ENCODE data around the gene PDLIM5. TPM values are rescaled to one million over a fixed set of nuclear protein-coding genes. Genes with fewer than 3 reads are reported as not detected.

The PDLIM5 gene
- total and polyA plus RNA-seq, 5 experiments from 2014 or later: 29.1 to 46.3 (median 33.6) TPM

DNA sequence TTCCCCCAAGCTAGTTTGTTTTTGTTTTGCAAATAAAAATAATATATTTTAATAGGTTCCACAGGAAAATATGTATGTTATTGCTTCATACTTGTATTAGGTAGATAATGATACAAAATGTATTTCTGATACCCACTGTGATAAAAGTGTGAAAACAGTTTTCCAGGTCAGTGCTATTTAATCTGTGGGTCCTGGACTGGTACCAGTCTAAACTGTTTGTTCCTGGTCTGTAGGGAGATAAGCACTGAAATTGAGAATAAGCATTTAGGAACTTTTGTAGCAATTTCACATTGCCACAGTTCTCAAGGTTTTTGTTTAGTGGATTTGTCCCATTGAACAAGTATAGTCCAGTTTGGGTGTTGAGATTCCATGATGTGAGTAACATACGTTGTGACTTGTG is 110.5 kb downstream of the PDLIM5 start:
- Mint-ChIP-seq H3K27me3 (no peaks in the 10 kb centered on the region), H3K9me3 (no peaks in the 10 kb centered on the region), H3K4me3 (no peak overlapping the region), H3K36me3 (peaks cover 0 to 6% (median 5%) of the 10 kb centered on the region in 3 donors), H3K4me1 (peaks cover 0 to 5% (median under 1%) of the 10 kb centered on the region in 4 donors), H3K27ac (no peak overlapping the region)
- ATAC-seq (no peak), DNase-seq (no peak)
- POLR2A ChIA-PET: no interaction called here

DNA sequence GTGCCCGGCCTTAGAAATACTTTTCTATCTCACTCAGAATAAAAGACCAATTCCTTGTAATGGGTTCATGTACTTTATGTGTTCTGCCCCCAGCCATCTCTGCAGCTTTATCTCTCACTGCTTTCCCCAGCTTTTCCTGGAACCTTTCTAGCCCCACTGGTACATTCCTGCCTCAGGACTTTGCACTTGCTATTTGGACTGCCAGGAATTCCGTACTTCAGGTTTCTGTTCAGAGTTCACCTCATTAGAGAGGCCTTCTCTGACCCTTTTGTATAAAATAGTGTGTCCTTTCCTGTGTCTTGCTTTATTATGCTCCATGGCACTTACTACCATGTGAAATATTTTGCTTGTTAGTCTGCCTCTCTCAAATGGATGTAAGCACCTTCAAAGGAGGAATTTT is 112.5 kb downstream of the PDLIM5 start:
- POLR2A ChIA-PET: no interaction called here
- no peaks in the 10 kb centered on the region for H3K27me3 Mint-ChIP-seq
- no peak overlapping the region for H3K27ac Mint-ChIP-seq
- no peaks in the 10 kb centered on the region for H3K9me3 Mint-ChIP-seq
- H3K4me3 Mint-ChIP-seq: no peak overlapping the region
- no peak for ATAC-seq
- no peak for DNase-seq
- H3K36me3 Mint-ChIP-seq: peaks cover 0 to 4% (median 3%) of the 10 kb centered on the region in 3 donors
- peaks cover 2 to 9% (median 5%) of the 10 kb centered on the region in 4 donors for H3K4me1 Mint-ChIP-seq

GRCh38 chr4:94566420-94566819 is 114.7 kb downstream of the PDLIM5 start:
- no peaks in the 10 kb centered on the region for H3K36me3 Mint-ChIP-seq
- no peak for DNase-seq
- H3K27ac Mint-ChIP-seq: no peak overlapping the region
- ATAC-seq: no peak
- no peaks in the 10 kb centered on the region for H3K27me3 Mint-ChIP-seq
- H3K9me3 Mint-ChIP-seq: no peaks in the 10 kb centered on the region
- H3K4me1 Mint-ChIP-seq: peaks cover 1 to 9% (median 3%) of the 10 kb centered on the region in 4 donors
- no peak overlapping the region for H3K4me3 Mint-ChIP-seq
- POLR2A ChIA-PET: no interaction called here

GRCh38 chr4:94567811-94568210 is 116.1 kb downstream of the PDLIM5 start:
- Mint-ChIP-seq H3K9me3 (no peaks in the 10 kb centered on the region), H3K4me1 (peaks cover 0 to 9% (median 2%) of the 10 kb centered on the region in 4 donors), H3K36me3 (no peaks in the 10 kb centered on the region), H3K27me3 (no peaks in the 10 kb centered on the region), H3K4me3 (peak overlapping the region in 3 of 10 donors; percentile 35 to 65 (median 46)), H3K27ac (no peak overlapping the region)
- ATAC-seq (no peak), DNase-seq (no peak)
- POLR2A ChIA-PET: no interaction called here

GRCh38 chr4:94570558-94570957 is 118.8 kb downstream of the PDLIM5 start:
- no peaks in the 10 kb centered on the region for H3K9me3 Mint-ChIP-seq
- H3K4me3 Mint-ChIP-seq: no peak overlapping the region
- no peaks in the 10 kb centered on the region for H3K27me3 Mint-ChIP-seq
- no peak for DNase-seq
- peaks cover 0 to 3% (median 2%) of the 10 kb centered on the region in 3 donors for H3K36me3 Mint-ChIP-seq
- ATAC-seq: no peak
- no peak overlapping the region for H3K27ac Mint-ChIP-seq
- POLR2A ChIA-PET: no interaction called here
- H3K4me1 Mint-ChIP-seq: peaks cover 0 to 9% (median 2%) of the 10 kb centered on the region in 4 donors

- Mint-ChIP-seq H3K4me1 (peaks cover 0 to 9% (median 2%) of the 10 kb centered on the region in 4 donors), H3K4me3 (no peak overlapping the region), H3K27ac (no peak overlapping the region), H3K27me3 (no peaks in the 10 kb centered on the region), H3K9me3 (no peaks in the 10 kb centered on the region), H3K36me3 (peaks cover 0 to 9% (median 3%) of the 10 kb centered on the region in 3 donors)
- ATAC-seq (no peak), DNase-seq (no peak)
- POLR2A ChIA-PET: no interaction called here
Measured at GRCh38 chr4:94571298-94571697, 119.6 kb downstream of the PDLIM5 start.

DNA sequence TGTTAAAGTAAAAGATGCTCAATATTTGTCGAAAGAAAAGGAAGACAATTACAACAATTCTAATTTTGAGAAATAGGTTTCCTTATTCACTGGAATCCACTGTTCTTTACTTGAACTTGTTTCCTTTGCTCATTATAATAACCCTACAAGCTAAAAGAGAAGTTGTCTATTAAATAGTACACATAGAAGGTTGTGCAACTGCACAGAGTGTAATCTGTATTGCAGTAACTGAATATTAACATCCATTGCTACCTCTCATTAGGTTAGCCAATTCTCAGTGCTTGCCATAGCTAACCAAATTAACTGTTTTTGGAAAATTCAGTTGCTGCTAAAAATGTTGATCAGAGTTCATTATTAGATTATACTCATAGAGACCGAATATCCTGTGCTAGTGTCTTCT is 120.0 kb downstream of the PDLIM5 start:
- ATAC-seq: no peak
- Mint-ChIP-seq H3K4me1 (peaks cover 0 to 9% (median 2%) of the 10 kb centered on the region in 4 donors), H3K9me3 (no peaks in the 10 kb centered on the region), H3K27ac (no peak overlapping the region), H3K36me3 (peaks cover 0 to 11% (median 3%) of the 10 kb centered on the region in 3 donors), H3K27me3 (no peaks in the 10 kb centered on the region), H3K4me3 (no peak overlapping the region)
- POLR2A ChIA-PET: no interaction called here
- DNase-seq: no peak

DNA sequence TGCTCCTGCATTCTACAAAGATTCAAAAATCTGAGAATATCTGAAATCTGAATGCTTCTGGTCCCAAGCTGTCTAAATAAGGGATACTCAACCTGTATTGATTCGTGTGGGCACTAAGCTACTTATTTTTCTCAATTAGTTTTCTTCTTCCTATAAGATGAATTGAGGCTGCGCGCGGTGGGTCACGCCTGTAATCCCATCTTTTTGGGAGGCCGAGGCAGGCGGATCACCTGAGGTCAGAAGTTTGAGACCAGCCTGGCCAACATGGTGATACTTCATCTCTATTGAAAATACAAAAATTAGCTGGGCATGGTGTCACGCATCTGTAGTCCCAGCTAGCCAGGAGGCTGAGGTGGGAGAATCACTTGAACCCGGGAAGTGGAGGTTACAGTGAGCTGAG is 122.3 kb downstream of the PDLIM5 start:
- Mint-ChIP-seq H3K27me3 (no peaks in the 10 kb centered on the region), H3K36me3 (peaks cover 0 to 13% (median 3%) of the 10 kb centered on the region in 3 donors), H3K4me3 (no peak overlapping the region), H3K9me3 (no peaks in the 10 kb centered on the region), H3K27ac (no peak overlapping the region), H3K4me1 (no peaks in the 10 kb centered on the region)
- POLR2A ChIA-PET: no interaction called here
- DNase-seq (no peak), ATAC-seq (no peak)

GRCh38 chr4:94574616-94575015 is 122.9 kb downstream of the PDLIM5 start:
- Mint-ChIP-seq H3K27me3 (no peaks in the 10 kb centered on the region), H3K4me3 (no peak overlapping the region), H3K4me1 (no peaks in the 10 kb centered on the region), H3K36me3 (peaks cover 0 to 15% (median 3%) of the 10 kb centered on the region in 3 donors), H3K9me3 (no peaks in the 10 kb centered on the region), H3K27ac (peak overlapping the region in 1 of 10 donors; percentile 57)
- ATAC-seq (no peak), DNase-seq (no peak)
- POLR2A ChIA-PET: no interaction called here

- POLR2A ChIA-PET: no interaction called here
- DNase-seq: no peak
- Mint-ChIP-seq H3K27me3 (no peaks in the 10 kb centered on the region), H3K9me3 (no peaks in the 10 kb centered on the region), H3K27ac (no peak overlapping the region), H3K4me1 (no peaks in the 10 kb centered on the region), H3K4me3 (no peak overlapping the region), H3K36me3 (peaks cover 0 to 15% (median 3%) of the 10 kb centered on the region in 3 donors)
- ATAC-seq: no peak
Measured at GRCh38 chr4:94575652-94576051, 123.9 kb downstream of the PDLIM5 start.

GRCh38 chr4:94576210-94576609 is 124.5 kb downstream of the PDLIM5 start:
- ATAC-seq (no peak), DNase-seq (no peak)
- Mint-ChIP-seq H3K27me3 (no peaks in the 10 kb centered on the region), H3K27ac (no peak overlapping the region), H3K9me3 (no peaks in the 10 kb centered on the region), H3K36me3 (peaks cover 0 to 15% (median 3%) of the 10 kb centered on the region in 3 donors), H3K4me3 (no peak overlapping the region), H3K4me1 (no peaks in the 10 kb centered on the region)
- POLR2A ChIA-PET: no interaction called here

- ATAC-seq: no peak
- no peak overlapping the region for H3K4me3 Mint-ChIP-seq
- no peaks in the 10 kb centered on the region for H3K27me3 Mint-ChIP-seq
Measured at GRCh38 chr4:94577136-94577535, 125.4 kb downstream of the PDLIM5 start.

DNA sequence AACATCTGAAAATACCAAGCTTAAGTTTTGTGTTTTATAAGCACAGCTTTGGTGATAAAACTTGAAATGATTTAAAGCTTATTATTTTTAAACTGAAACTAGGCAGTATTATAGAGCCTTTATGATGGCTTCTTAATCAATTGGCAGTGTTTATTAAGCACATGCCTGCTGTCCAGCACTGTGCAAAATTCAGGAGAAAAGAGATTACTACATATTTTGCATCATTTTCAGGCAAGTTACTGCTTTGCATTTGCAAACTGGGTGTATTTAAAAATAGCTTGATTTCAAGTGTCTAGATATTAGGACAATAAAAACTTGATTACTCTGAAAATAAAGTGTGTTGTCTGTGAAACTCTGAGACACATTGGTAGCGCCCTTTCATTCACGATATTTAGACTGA is 126.5 kb downstream of the PDLIM5 start:
- Mint-ChIP-seq H3K4me3 (no peak overlapping the region), H3K27ac (no peak overlapping the region), H3K36me3 (peaks cover 0 to 15% (median 3%) of the 10 kb centered on the region in 3 donors), H3K4me1 (no peaks in the 10 kb centered on the region), H3K9me3 (no peaks in the 10 kb centered on the region), H3K27me3 (no peaks in the 10 kb centered on the region)
- POLR2A ChIA-PET: no interaction called here
- no peak for ATAC-seq
- DNase-seq: no peak

More at GRCh38 chr4:94577136-94577535, 125.4 kb downstream of the PDLIM5 start:
- Mint-ChIP-seq H3K36me3 (peaks cover 0 to 15% (median 3%) of the 10 kb centered on the region in 3 donors), H3K27ac (no peak overlapping the region), H3K4me1 (no peaks in the 10 kb centered on the region), H3K9me3 (no peaks in the 10 kb centered on the region)
- POLR2A ChIA-PET: no interaction called here
- DNase-seq: no peak

DNA sequence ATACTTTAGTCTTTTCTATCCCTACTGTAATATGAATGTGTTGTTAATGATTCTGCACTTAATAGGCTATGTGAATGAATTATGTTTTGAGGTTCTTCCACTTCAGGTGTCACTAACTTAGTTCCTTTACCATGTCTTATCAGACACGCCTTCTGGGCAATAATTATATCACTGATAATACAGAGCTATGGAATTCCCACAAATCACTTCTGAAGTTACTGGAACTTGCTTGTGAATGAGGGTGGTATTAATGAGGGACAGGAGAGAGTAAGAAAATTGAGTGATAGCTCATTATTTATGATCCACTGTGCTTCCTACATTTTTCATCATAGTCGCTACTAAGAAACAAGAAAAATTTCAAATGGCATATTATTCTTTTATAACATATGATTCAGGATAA is 130.0 kb downstream of the PDLIM5 start:
- no peaks in the 10 kb centered on the region for H3K9me3 Mint-ChIP-seq
- POLR2A ChIA-PET: no interaction called here
- H3K4me1 Mint-ChIP-seq: peaks cover 0 to 5% (median 0%) of the 10 kb centered on the region in 4 donors
- no peak overlapping the region for H3K4me3 Mint-ChIP-seq
- DNase-seq (no peak), ATAC-seq (no peak)
- H3K27me3 Mint-ChIP-seq: no peaks in the 10 kb centered on the region
- H3K36me3 Mint-ChIP-seq: peaks cover 0 to 23% (median 13%) of the 10 kb centered on the region in 3 donors
- no peak overlapping the region for H3K27ac Mint-ChIP-seq
